Gastroesophageal sphincter (tissue), 3 donors: ENCODE results near the gene PPARG.

ENCODE experiments used
- EP300 ChIP-seq: sonication (generic); formaldehyde crosslinking; IDR thresholded peaks from one replicate; pipeline ENCODE4 v1.6.1; 2017; ENCODE audit warnings: antibody characterized with exemption, mild to moderate bottlenecking
- TF ChIP-seq, protein P1 (sequence below), 4 experiments: fragments of 200-600 bp in 2 of 4; fragments of 450-650 bp in 2 of 4; sonication (generic) in 1 of 4; IDR thresholded peaks; one replicate each; pipeline ENCODE4 v1.5.1; 2017 to 2019; ENCODE audit warnings: antibody characterized with exemption in 4 of 4, mild to moderate bottlenecking in 2 of 4, moderate library complexity in 2 of 4

DNA sequence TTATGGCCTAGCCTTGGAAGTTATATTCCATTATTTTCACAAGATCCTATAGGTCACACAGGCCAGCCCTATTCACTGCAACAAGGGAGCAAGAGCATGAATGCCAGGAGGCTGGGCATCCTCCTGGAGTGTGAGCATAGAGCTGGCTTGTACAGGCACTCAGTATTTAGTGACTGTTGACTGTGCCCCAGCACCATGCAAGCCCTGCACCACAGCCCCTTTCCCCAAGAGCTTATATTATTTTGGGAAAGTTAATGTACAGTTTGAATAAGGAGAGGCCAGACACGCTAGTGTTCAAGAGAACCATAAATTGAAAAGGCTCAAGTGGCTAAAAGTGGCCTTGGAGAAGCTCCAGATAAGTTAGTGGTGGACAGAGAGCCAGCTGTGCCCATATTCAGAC is 163.1 kb downstream of the PPARG start:
- TF ChIP-seq, protein P1, sequence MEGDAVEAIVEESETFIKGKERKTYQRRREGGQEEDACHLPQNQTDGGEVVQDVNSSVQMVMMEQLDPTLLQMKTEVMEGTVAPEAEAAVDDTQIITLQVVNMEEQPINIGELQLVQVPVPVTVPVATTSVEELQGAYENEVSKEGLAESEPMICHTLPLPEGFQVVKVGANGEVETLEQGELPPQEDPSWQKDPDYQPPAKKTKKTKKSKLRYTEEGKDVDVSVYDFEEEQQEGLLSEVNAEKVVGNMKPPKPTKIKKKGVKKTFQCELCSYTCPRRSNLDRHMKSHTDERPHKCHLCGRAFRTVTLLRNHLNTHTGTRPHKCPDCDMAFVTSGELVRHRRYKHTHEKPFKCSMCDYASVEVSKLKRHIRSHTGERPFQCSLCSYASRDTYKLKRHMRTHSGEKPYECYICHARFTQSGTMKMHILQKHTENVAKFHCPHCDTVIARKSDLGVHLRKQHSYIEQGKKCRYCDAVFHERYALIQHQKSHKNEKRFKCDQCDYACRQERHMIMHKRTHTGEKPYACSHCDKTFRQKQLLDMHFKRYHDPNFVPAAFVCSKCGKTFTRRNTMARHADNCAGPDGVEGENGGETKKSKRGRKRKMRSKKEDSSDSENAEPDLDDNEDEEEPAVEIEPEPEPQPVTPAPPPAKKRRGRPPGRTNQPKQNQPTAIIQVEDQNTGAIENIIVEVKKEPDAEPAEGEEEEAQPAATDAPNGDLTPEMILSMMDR (IDR thresholded peaks at IDR 0.05), result no peak
- no peak for TF ChIP-seq EP300
